NB4 (cell line): ENCODE results near the gene SRGAP1.

Source experiments
- MYC ChIP-seq: IDR thresholded peaks from 2 replicates; pipeline ENCODE4 v1.6.1; 2011; ENCODE audit warnings: low read depth, low read length
- POLR2A ChIP-seq: IDR thresholded peaks from 2 replicates; pipeline ENCODE4 v1.6.1; 2011; ENCODE audit warnings: mild to moderate bottlenecking; ENCODE audit not compliant: insufficient read length; ENCODE audit errors: extremely low read depth
- TF ChIP-seq, protein P1 (sequence below): IDR thresholded peaks from one replicate; pipeline ENCODE4 v1.5.1; 2012; ENCODE audit warnings: low read depth, low read length

GRCh38 chr12:64010069-64010686 is 165.7 kb downstream of the SRGAP1 start:
- TF ChIP-seq POLR2A: no peak
- TF ChIP-seq, protein P1, sequence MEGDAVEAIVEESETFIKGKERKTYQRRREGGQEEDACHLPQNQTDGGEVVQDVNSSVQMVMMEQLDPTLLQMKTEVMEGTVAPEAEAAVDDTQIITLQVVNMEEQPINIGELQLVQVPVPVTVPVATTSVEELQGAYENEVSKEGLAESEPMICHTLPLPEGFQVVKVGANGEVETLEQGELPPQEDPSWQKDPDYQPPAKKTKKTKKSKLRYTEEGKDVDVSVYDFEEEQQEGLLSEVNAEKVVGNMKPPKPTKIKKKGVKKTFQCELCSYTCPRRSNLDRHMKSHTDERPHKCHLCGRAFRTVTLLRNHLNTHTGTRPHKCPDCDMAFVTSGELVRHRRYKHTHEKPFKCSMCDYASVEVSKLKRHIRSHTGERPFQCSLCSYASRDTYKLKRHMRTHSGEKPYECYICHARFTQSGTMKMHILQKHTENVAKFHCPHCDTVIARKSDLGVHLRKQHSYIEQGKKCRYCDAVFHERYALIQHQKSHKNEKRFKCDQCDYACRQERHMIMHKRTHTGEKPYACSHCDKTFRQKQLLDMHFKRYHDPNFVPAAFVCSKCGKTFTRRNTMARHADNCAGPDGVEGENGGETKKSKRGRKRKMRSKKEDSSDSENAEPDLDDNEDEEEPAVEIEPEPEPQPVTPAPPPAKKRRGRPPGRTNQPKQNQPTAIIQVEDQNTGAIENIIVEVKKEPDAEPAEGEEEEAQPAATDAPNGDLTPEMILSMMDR: no peak
- TF ChIP-seq MYC: no peak
